TTC549 (cell line): Measurements from ENCODE around the gene CREB3L1.

Source experiments
- FAIRE-seq: peaks from 2 replicates; lab custom pipeline; 2012; peaks lifted over from hg19 to GRCh38; lab: Jason Lieb, UNC

CREB3L1 gene

DNA sequence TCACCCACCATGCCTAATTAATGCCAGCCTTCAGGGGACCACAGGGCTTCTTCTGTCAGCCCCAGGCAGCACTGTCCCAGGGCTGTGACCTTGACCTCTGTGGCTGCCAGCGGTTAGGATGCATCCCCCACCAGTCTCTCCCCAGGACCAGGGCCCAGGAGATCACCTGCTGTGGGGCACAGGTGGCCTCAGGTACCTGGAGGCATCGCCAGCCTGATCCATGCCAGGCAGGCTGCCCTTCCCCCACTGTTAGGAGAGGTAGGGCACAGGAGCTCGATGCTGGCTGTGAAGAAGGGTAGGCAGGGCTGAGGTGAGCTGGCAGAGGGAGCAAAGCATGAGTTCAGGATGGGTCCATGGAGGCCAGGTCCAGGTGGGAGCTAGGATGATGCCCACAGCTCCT lies 87.3 kb downstream of the CREB3L1 start:
- FAIRE-seq: no peak

DNA sequence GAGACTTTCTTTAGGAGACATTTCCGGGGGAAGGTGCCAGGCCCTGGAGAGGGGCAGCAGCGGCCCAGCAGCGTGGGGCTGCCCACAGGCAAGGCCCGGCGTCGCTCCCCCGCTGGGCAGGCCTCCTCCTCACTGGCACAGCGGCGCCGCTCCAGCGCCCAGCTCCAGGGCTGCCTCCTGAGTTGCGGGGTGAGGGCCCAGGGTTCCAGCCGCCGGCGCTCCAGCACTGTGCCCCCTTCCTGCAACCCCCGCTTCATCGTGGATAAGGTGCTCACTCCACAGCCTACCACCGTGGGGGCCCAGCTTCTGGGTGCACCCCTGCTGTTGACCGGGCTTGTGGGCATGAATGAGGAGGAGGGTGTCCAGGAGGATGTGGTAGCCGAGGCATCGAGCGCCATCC lies 88.8 kb downstream of the CREB3L1 start:
- no peak for FAIRE-seq

DNA sequence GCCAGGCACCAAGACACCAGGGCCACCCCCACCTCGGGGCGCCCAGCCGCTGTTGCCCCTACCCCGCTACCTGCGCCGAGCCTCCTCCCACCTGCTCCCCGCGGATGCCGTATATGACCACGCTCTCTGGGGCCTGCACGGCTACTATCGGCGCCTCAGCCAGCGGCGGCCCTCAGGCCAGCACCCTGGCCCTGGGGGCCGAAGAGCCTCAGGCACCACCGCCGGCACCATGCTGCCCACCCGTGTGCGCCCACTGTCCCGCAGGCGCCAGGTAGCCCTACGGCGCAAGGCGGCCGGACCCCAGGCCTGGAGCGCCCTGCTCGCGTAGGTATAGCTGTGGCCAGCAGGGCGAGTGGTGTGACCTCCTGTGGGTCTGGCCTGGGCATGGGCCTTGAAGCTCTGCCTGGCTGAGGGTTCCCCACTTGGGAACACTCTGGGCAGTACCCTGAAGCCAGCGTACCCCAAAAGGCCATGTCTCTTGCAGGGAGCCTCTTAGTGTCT lies 89.2 kb downstream of the CREB3L1 start:
- no peak for FAIRE-seq

DNA sequence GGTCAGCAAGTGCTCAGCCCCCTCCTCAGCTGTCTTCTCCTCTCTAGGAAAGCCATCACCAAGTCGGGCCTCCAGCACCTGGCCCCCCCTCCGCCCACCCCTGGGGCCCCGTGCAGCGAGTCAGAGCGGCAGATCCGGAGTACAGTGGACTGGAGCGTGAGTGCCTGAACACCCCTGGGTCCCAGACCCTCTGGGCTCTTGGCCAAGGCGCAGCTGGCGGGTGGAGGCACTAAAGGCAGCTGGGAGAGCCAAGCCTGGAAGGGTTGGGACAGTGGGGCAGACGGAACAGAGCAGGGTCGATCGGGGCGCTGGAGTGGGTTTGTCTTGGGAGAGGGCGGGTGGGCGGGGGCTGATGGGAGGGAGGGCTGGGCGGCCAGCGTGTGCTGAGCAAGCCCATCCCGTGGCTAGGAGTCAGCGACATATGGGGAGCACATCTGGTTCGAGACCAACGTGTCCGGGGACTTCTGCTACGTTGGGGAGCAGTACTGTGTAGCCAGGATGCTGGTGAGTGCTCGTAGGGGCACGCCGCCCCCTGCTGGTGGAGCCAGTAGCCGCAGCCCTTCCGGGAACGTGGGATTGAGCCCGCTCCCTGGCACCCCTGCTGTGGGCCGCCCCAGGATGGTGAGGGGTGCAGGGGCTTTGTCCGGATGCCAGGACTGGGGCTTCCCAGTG lies 89.9 kb downstream of the CREB3L1 start:
- no peak for FAIRE-seq

- no peak for FAIRE-seq
Measured at GRCh38 chr11:46367916-46368267, 90.4 kb downstream of the CREB3L1 start.

DNA sequence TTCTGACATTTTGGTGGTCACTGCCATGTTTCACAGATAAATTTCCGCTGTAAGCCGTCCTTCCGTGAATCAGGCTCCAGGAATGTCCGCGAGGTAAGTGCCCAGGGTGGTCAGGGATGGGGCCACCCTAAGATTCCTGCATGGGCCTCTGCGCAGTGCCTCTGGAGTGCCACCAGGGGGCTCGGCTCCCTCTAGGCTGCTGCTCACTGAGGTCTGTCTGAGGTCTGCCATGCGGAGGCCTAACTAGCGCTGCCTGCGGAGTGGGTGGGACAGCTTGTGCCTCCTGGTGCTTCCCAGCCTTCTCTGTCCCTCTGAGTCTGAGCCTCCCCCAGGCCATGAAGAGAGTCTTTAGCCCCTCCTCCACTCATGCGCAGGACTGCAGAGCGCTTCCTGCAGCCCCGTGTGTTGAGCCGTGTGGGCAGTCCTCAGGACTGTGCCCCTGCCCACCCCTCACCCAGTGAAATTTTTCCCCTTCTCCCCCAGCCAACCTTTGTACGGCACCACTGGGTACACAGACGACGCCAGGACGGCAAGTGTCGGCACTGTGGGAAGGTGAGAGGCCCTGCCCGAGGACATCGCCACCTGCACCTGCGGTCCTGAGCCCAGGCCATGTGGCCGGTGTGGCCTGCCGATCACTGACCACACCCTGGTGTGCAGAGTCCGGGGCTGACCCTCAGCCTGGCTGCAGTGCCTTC lies 92.1 kb downstream of the CREB3L1 start:
- FAIRE-seq: no peak

DNA sequence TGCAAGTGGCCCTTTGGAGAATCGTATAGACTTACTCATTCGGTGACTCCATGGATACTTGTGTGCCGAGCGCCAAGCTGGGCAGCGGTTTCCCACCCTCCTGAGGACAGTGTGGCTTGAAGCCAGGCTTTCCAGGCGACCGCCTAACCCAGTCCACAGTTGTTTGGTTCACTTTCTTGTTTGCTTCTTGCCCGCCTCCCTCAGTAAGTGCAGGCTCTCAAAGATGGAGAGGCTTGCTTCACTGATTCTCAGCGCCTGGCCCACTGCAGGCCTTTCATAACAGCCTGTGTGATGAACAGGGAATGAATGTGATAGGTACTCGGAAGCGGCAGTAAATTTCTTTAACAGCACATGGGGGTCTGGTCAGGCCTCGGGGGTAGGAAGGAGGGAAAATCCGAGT lies 92.8 kb downstream of the CREB3L1 start:
- no peak for FAIRE-seq
